ENCODE measurements around the gene AMH.

- TF ChIP-seq CTCF (IDR thresholded peaks at IDR 0.05) (no peak), POLR2A (IDR thresholded peaks at IDR 0.05) (no peak)
Measured at GRCh38 chr19:2239771-2240770, 9.1 kb upstream of the AMH start.

Data from thyroid gland (tissue), 4 donors.